Mesendoderm (in vitro differentiated cells): Measurements from ENCODE around the gene CCDC85A.

Source experiments
- DNase-seq: peaks from one replicate; pipeline ENCODE4 v3.0.0; 2013
- H2AK5ac ChIP-seq: 2 replicates; pipeline ENCODE4 v1.6.1; 2013; ENCODE audit warnings: low read length, inconsistent platforms
- H2BK120ac ChIP-seq: 2 replicates; pipeline ENCODE4 v1.6.1; 2013; ENCODE audit warnings: low read depth, mild to moderate bottlenecking, low read length, moderate library complexity, mixed read lengths
- H2BK15ac ChIP-seq: replicated peaks from 2 replicates; pipeline ENCODE4 v1.6.1; 2013; ENCODE audit warnings: low read depth, mild to moderate bottlenecking, moderate library complexity
- H2BK5ac ChIP-seq: 2 replicates; pipeline ENCODE4 v1.6.1; 2013; ENCODE audit warnings: low read length, inconsistent platforms
- H3K18ac ChIP-seq: 2 replicates; pipeline ENCODE4 v1.6.1; 2013; ENCODE audit warnings: mild to moderate bottlenecking, low read length, mixed read lengths
- H3K23ac ChIP-seq: one replicate; pipeline ENCODE4 v1.6.1; 2013; ENCODE audit warnings: low read length
- H3K27ac ChIP-seq: 2 replicates; pipeline ENCODE4 v1.5.1; 2013; ENCODE audit warnings: low read depth, mild to moderate bottlenecking, inconsistent platforms, low read length, moderate library complexity
- H3K27me3 ChIP-seq: 2 replicates; pipeline ENCODE4 v1.6.1; 2013; ENCODE audit warnings: low read length, control low read depth, mild to moderate bottlenecking, inconsistent platforms; ENCODE audit not compliant: insufficient read depth, poor library complexity
- H3K36me3 ChIP-seq: 2 replicates; pipeline ENCODE4 v1.6.1; 2013; ENCODE audit warnings: low read length, inconsistent platforms; ENCODE audit not compliant: control insufficient read depth, insufficient read depth
- H3K4ac ChIP-seq: one replicate; pipeline ENCODE4 v1.6.1; 2013; ENCODE audit warnings: low read depth, mild to moderate bottlenecking, low read length, moderate library complexity
- H3K4me1 ChIP-seq: 2 replicates; pipeline ENCODE4 v1.6.1; 2013; ENCODE audit warnings: low read depth, low read length, inconsistent platforms; ENCODE audit not compliant: control insufficient read depth
- H3K4me2 ChIP-seq: 2 replicates; pipeline ENCODE4 v1.6.1; 2013; ENCODE audit warnings: low read length
- H3K4me3 ChIP-seq: 2 replicates; pipeline ENCODE4 v1.5.1; 2013; ENCODE audit warnings: mild to moderate bottlenecking, low read length
- H3K56ac ChIP-seq: one replicate; pipeline ENCODE4 v1.6.1; 2013; ENCODE audit warnings: low read length
- H3K79me1 ChIP-seq: 2 replicates; pipeline ENCODE4 v1.6.1; 2013; ENCODE audit warnings: low read length, inconsistent platforms
- H3K79me2 ChIP-seq: 2 replicates; pipeline ENCODE4 v1.6.1; 2013; ENCODE audit warnings: mild to moderate bottlenecking, low read length; ENCODE audit not compliant: control insufficient read depth, insufficient read depth
- H3K9ac ChIP-seq: 2 replicates; pipeline ENCODE4 v1.6.1; 2013; ENCODE audit warnings: low read length, inconsistent platforms
- H4K5ac ChIP-seq: one replicate; pipeline ENCODE4 v1.6.1; 2013; ENCODE audit warnings: low read length
- H4K8ac ChIP-seq: one replicate; pipeline ENCODE4 v1.6.1; 2013; ENCODE audit warnings: low read depth, mild to moderate bottlenecking, control low read depth, low read length, moderate library complexity
- WGBS: extraction: QIAGEN DNeasy Blood & Tissue Kit; methylation state at CpG from one replicate; pipeline ENCODE4 v1.1.7; 2013; ENCODE audit warnings: low lambda C conversion rate, missing lambda C conversion rate; ENCODE audit not compliant: insufficient coverage; ENCODE audit errors: extremely low coverage; 5-methylcytosine and 5-hydroxymethylcytosine counted together

The CCDC85A gene

GRCh38 chr2:56184500-56185011 is 766 bp downstream of the CCDC85A start:
- no peak overlapping the region for H3K27ac ChIP-seq
- H2BK120ac ChIP-seq = no peak overlapping the region
- H3K56ac ChIP-seq = no peak overlapping the region
- no peak overlapping the region for H2BK15ac ChIP-seq
- no peak overlapping the region for H2BK5ac ChIP-seq
- no peak overlapping the region for H3K18ac ChIP-seq
- DNase-seq = peak; percentile 54
- peaks cover 2% of the 10 kb centered on the region for H3K4me1 ChIP-seq
- H4K8ac ChIP-seq = no peak overlapping the region
- H3K79me2 ChIP-seq = no peaks in the 10 kb centered on the region
- H3K27me3 ChIP-seq = peaks cover 23% of the 10 kb centered on the region
- H3K4me2 ChIP-seq = peak overlapping the region; percentile 71
- H2AK5ac ChIP-seq = no peak overlapping the region
- no peak overlapping the region for H3K9ac ChIP-seq
- H4K5ac ChIP-seq = no peak overlapping the region
- no CpG with 5 or more reads among the region's 64 CpGs for WGBS
- H3K4ac ChIP-seq = no peak overlapping the region
- no peak overlapping the region for H3K4me3 ChIP-seq
- no peaks in the 10 kb centered on the region for H3K79me1 ChIP-seq
- no peaks in the 10 kb centered on the region for H3K36me3 ChIP-seq
- no peak overlapping the region for H3K23ac ChIP-seq

- no peak overlapping the region for H2BK5ac ChIP-seq
- peak; percentile 24 for DNase-seq
- WGBS = no CpG with 5 or more reads among the region's 24 CpGs
- no peak overlapping the region for H4K5ac ChIP-seq
- no peak overlapping the region for H3K23ac ChIP-seq
- H3K27me3 ChIP-seq = peaks cover 23% of the 10 kb centered on the region
- peak overlapping the region; percentile 67 for H3K56ac ChIP-seq
- H3K4me2 ChIP-seq = peak overlapping the region; percentile 33
- peaks cover 2% of the 10 kb centered on the region for H3K4me1 ChIP-seq
- H3K79me1 ChIP-seq = no peaks in the 10 kb centered on the region
- H2BK15ac ChIP-seq = no peak overlapping the region
- H3K9ac ChIP-seq = peak overlapping the region; percentile 13
- H3K18ac ChIP-seq = no peak overlapping the region
- H3K79me2 ChIP-seq = no peaks in the 10 kb centered on the region
- no peak overlapping the region for H3K27ac ChIP-seq
- H4K8ac ChIP-seq = no peak overlapping the region
- H2AK5ac ChIP-seq = no peak overlapping the region
- no peak overlapping the region for H3K4ac ChIP-seq
- no peak overlapping the region for H2BK120ac ChIP-seq
- no peaks in the 10 kb centered on the region for H3K36me3 ChIP-seq
- peak overlapping the region; percentile 3 for H3K4me3 ChIP-seq
These were observed 1.4 kb downstream of the CCDC85A start for GRCh38 chr2:56185101-56185581.

- H3K4me3 ChIP-seq = peak overlapping the region; percentile 3
These were observed 1.8 kb downstream of the CCDC85A start for GRCh38 chr2:56185582-56186046.

GRCh38 chr2:56191617-56192016 is 7.8 kb downstream of the CCDC85A start:
- Histone ChIP-seq H3K27me3 (peaks cover 12% of the 10 kb centered on the region), H3K4ac (no peak overlapping the region), H3K56ac (no peak overlapping the region), H3K18ac (no peak overlapping the region), H3K27ac (no peak overlapping the region), H4K8ac (no peak overlapping the region), H3K36me3 (no peaks in the 10 kb centered on the region), H3K23ac (no peak overlapping the region), H3K4me2 (no peak overlapping the region), H3K4me1 (no peaks in the 10 kb centered on the region), H3K79me2 (no peaks in the 10 kb centered on the region), H2BK15ac (no peak overlapping the region), H3K9ac (no peak overlapping the region), H3K4me3 (no peak overlapping the region), H4K5ac (no peak overlapping the region), H2AK5ac (no peak overlapping the region), H3K79me1 (no peaks in the 10 kb centered on the region), H2BK5ac (no peak overlapping the region), H2BK120ac (no peak overlapping the region)
- peak; percentile 75 for DNase-seq

More at GRCh38 chr2:56185582-56186046, 1.8 kb downstream of the CCDC85A start:
- H3K27ac ChIP-seq = no peak overlapping the region
- no peak overlapping the region for H4K5ac ChIP-seq
- H3K4me2 ChIP-seq = peak overlapping the region; percentile 33
- H4K8ac ChIP-seq = no peak overlapping the region
- no peak overlapping the region for H3K56ac ChIP-seq
- H3K36me3 ChIP-seq = no peaks in the 10 kb centered on the region
- DNase-seq = peak; percentile 70
- H2BK5ac ChIP-seq = no peak overlapping the region
- no peak overlapping the region for H3K4ac ChIP-seq
- H3K4me1 ChIP-seq = peaks cover 2% of the 10 kb centered on the region
- H2BK120ac ChIP-seq = no peak overlapping the region
- no peak overlapping the region for H2BK15ac ChIP-seq
- H3K27me3 ChIP-seq = peaks cover 24% of the 10 kb centered on the region
- no peaks in the 10 kb centered on the region for H3K79me2 ChIP-seq
- H3K9ac ChIP-seq = peak overlapping the region; percentile 41
- H3K18ac ChIP-seq = no peak overlapping the region
- H3K79me1 ChIP-seq = no peaks in the 10 kb centered on the region
- no peak overlapping the region for H2AK5ac ChIP-seq
- WGBS = no CpG with 5 or more reads among the region's 11 CpGs
- no peak overlapping the region for H3K23ac ChIP-seq

- Histone ChIP-seq H3K4me3 (no peak overlapping the region), H3K4ac (no peak overlapping the region), H3K23ac (no peak overlapping the region), H3K9ac (no peak overlapping the region), H2BK15ac (no peak overlapping the region), H4K5ac (no peak overlapping the region), H2BK120ac (no peak overlapping the region), H3K56ac (no peak overlapping the region), H4K8ac (no peak overlapping the region), H2AK5ac (no peak overlapping the region), H3K36me3 (no peaks in the 10 kb centered on the region), H3K18ac (no peak overlapping the region), H3K27ac (no peak overlapping the region), H3K79me1 (no peaks in the 10 kb centered on the region), H3K4me2 (no peak overlapping the region), H3K4me1 (no peaks in the 10 kb centered on the region), H3K79me2 (no peaks in the 10 kb centered on the region), H2BK5ac (no peak overlapping the region), H3K27me3 (peaks cover 8% of the 10 kb centered on the region)
- DNase-seq = no peak
- WGBS = no CpG with 5 or more reads among the region's 29 CpGs
These were observed 9.0 kb downstream of the CCDC85A start for GRCh38 chr2:56192664-56193305.

- H3K27ac ChIP-seq = no peak overlapping the region
- no peak overlapping the region for H4K5ac ChIP-seq
- H3K79me2 ChIP-seq = no peaks in the 10 kb centered on the region
- no peak overlapping the region for H3K4me3 ChIP-seq
- H3K9ac ChIP-seq = no peak overlapping the region
- H3K56ac ChIP-seq = no peak overlapping the region
- H3K4ac ChIP-seq = no peak overlapping the region
- no peaks in the 10 kb centered on the region for H3K36me3 ChIP-seq
- H3K23ac ChIP-seq = no peak overlapping the region
- no peak overlapping the region for H2BK5ac ChIP-seq
- no peaks in the 10 kb centered on the region for H3K4me1 ChIP-seq
- no peak overlapping the region for H2AK5ac ChIP-seq
- H4K8ac ChIP-seq = no peak overlapping the region
- no peak overlapping the region for H2BK15ac ChIP-seq
- H3K27me3 ChIP-seq = peaks cover 2% of the 10 kb centered on the region
- H3K79me1 ChIP-seq = no peaks in the 10 kb centered on the region
- no peak overlapping the region for H3K18ac ChIP-seq
- H3K4me2 ChIP-seq = no peak overlapping the region
- H2BK120ac ChIP-seq = no peak overlapping the region
- DNase-seq = no peak
These were observed 11.8 kb downstream of the CCDC85A start for GRCh38 chr2:56195563-56195962.
